OCI-LY1 (cell line): ENCODE data around the gene RASGRF2.
"Not testable (repeated sequence)": the region's sequence is repeated elsewhere in the genome, so short reads cannot be mapped to it uniquely, and the experiment has no call there.

Experiments
- H2AFZ ChIP-seq: fragments of 200-600 bp; sonication (generic), shearing (Covaris generic); 2 replicates; pipeline ENCODE4 v1.6.0; 2014; ENCODE audit warnings: antibody characterized with exemption, mild to moderate bottlenecking, low read length
- H3F3A ChIP-seq: fragments of 200-600 bp; sonication (generic), shearing (Covaris generic); 2 replicates; pipeline ENCODE4 v1.6.0; 2014; ENCODE audit warnings: mild to moderate bottlenecking, antibody characterized with exemption, low read length, moderate library complexity; ENCODE audit not compliant: insufficient read depth
- H3K27ac ChIP-seq: fragments of 200-600 bp; sonication (generic); 2 replicates; pipeline ENCODE4 v1.5.1; 2014; ENCODE audit warnings: low read length, mixed run types, mild to moderate bottlenecking, low read depth; ENCODE audit not compliant: poor library complexity, severe bottlenecking
- H3K27me3 ChIP-seq: fragments of 200-600 bp; sonication (generic); 2 replicates; pipeline ENCODE4 v1.6.0; 2014; ENCODE audit warnings: antibody characterized with exemption, mild to moderate bottlenecking, low read length, moderate library complexity; ENCODE audit not compliant: insufficient read depth
- H3K36me3 ChIP-seq: fragments of 200-600 bp; sonication (generic); 2 replicates; pipeline ENCODE4 v1.6.1; 2014; ENCODE audit warnings: mild to moderate bottlenecking, antibody characterized with exemption, low read length, moderate library complexity, mixed read lengths; ENCODE audit not compliant: insufficient read depth
- H3K4me1 ChIP-seq: fragments of 200-600 bp; sonication (generic); 2 replicates; pipeline ENCODE4 v1.5.1; 2014; ENCODE audit warnings: mild to moderate bottlenecking, low read length, moderate library complexity; ENCODE audit not compliant: insufficient read depth, severe bottlenecking
- H3K4me2 ChIP-seq: fragments of 200-600 bp; sonication (generic), shearing (Covaris generic); 2 replicates; pipeline ENCODE4 v1.6.1; 2014; ENCODE audit warnings: low read length
- H3K4me3 ChIP-seq: fragments of 200-600 bp; sonication (generic); 2 replicates; pipeline ENCODE4 v1.5.1; 2014; ENCODE audit warnings: low read length, low read depth, mild to moderate bottlenecking, mixed read lengths; ENCODE audit not compliant: poor library complexity, severe bottlenecking
- H3K79me2 ChIP-seq: fragments of 200-600 bp; shearing (Covaris generic); 2 replicates; pipeline ENCODE4 v1.6.1; 2016; ENCODE audit warnings: mixed run types, low read length, mixed read lengths; ENCODE audit not compliant: insufficient read depth
- H3K9ac ChIP-seq: fragments of 200-600 bp; sonication (generic), shearing (Covaris generic); 2 replicates; pipeline ENCODE4 v1.6.1; 2014; ENCODE audit warnings: mild to moderate bottlenecking, low read length, mixed read lengths
- H3K9me2 ChIP-seq: fragments of 200-600 bp; sonication (generic), shearing (Covaris generic); 2 replicates; pipeline ENCODE4 v1.6.1; 2014; ENCODE audit warnings: low read depth, mild to moderate bottlenecking, low read length, mixed read lengths
- H3K9me3 ChIP-seq: fragments of 200-600 bp; shearing (Covaris generic); 2 replicates; pipeline ENCODE4 v1.6.1; 2014; ENCODE audit warnings: low read length, mixed read lengths
- H4K20me1 ChIP-seq: fragments of 200-600 bp; sonication (generic), shearing (Covaris generic); 2 replicates; pipeline ENCODE4 v1.6.0; 2016; ENCODE audit warnings: mild to moderate bottlenecking, low read length; ENCODE audit not compliant: insufficient read depth
- CTCF ChIP-seq: fragments of 200-600 bp; sonication (generic), shearing (Covaris generic); IDR thresholded peaks from 2 replicates; pipeline ENCODE4 v1.5.1; 2017; ENCODE audit warnings: mild to moderate bottlenecking, antibody characterized with exemption, low read length, moderate library complexity, mixed read lengths
- EZH2 ChIP-seq: fragments of 200-600 bp; sonication (generic), shearing (Covaris generic); IDR thresholded peaks from 2 replicates; pipeline ENCODE4 v1.8.0; 2017; ENCODE audit warnings: borderline replicate concordance, mixed run types, mild to moderate bottlenecking, antibody characterized with exemption, low read length, moderate library complexity, mixed read lengths

Gene RASGRF2

GRCh38 chr5:81046041-81046440, 85.9 kb downstream of the RASGRF2 start:
- Histone ChIP-seq H3F3A (no peaks in the 10 kb centered on the region), H2AFZ (no peak overlapping the region), H4K20me1 (no peaks in the 10 kb centered on the region), H3K27ac (no peak overlapping the region), H3K79me2 (no peaks in the 10 kb centered on the region), H3K4me1 (no peaks in the 10 kb centered on the region), H3K4me2 (no peak overlapping the region), H3K9ac (no peak overlapping the region), H3K9me2 (no peaks in the 10 kb centered on the region), H3K9me3 (no peaks in the 10 kb centered on the region), H3K4me3 (no peak overlapping the region), H3K27me3 (0 out of 2 replicates have a peak, but pooled peaks cover 3% of the 10 kb centered on the region), H3K36me3 (no peaks in the 10 kb centered on the region)
- TF ChIP-seq EZH2 (no peak), CTCF (no peak)

- TF ChIP-seq EZH2, result no peak
- no peak for TF ChIP-seq CTCF
- H3K36me3 ChIP-seq, result no peaks in the 10 kb centered on the region
- H3K27me3 ChIP-seq, result no peaks in the 10 kb centered on the region
- H3K27ac ChIP-seq, result no peak overlapping the region
- H3K9me2 ChIP-seq, result no peaks in the 10 kb centered on the region
- no peak overlapping the region for H3K4me2 ChIP-seq
- H4K20me1 ChIP-seq, result no peaks in the 10 kb centered on the region
- no peak overlapping the region for H3K9ac ChIP-seq
- H3K4me3 ChIP-seq, result no peak overlapping the region
- no peaks in the 10 kb centered on the region for H3K9me3 ChIP-seq
- no peaks in the 10 kb centered on the region for H3K79me2 ChIP-seq
- no peaks in the 10 kb centered on the region for H3F3A ChIP-seq
- no peaks in the 10 kb centered on the region for H3K4me1 ChIP-seq
- no peak overlapping the region for H2AFZ ChIP-seq
Measured at GRCh38 chr5:81052325-81052724, 92.2 kb downstream of the RASGRF2 start.

GRCh38 chr5:81053282-81053681, 93.1 kb downstream of the RASGRF2 start:
- H3K4me3 ChIP-seq, H3K36me3 ChIP-seq, H3K4me2 ChIP-seq, H3K27me3 ChIP-seq, H3K9ac ChIP-seq, H3K4me1 ChIP-seq, H3F3A ChIP-seq, H3K79me2 ChIP-seq, H4K20me1 ChIP-seq, H3K9me3 ChIP-seq, H2AFZ ChIP-seq, H3K9me2 ChIP-seq, H3K27ac ChIP-seq: not testable (repeated sequence)

- Histone ChIP-seq H3F3A (no peaks in the 10 kb centered on the region), H3K27me3 (no peaks in the 10 kb centered on the region), H3K9me2 (no peaks in the 10 kb centered on the region), H3K4me2 (no peak overlapping the region), H3K36me3 (no peaks in the 10 kb centered on the region), H3K9me3 (no peaks in the 10 kb centered on the region), H3K4me1 (no peaks in the 10 kb centered on the region), H2AFZ (no peak overlapping the region), H4K20me1 (no peaks in the 10 kb centered on the region), H3K9ac (no peak overlapping the region), H3K27ac (no peak overlapping the region), H3K79me2 (no peaks in the 10 kb centered on the region), H3K4me3 (no peak overlapping the region)
- TF ChIP-seq CTCF (no peak), EZH2 (no peak)
Measured at GRCh38 chr5:81058121-81058520, 98.0 kb downstream of the RASGRF2 start.
